ENCODE results near the gene TMPRSS9.

TMPRSS9 gene

GRCh38 chr19:2359992-2360685 lies at the start of gene TMPRSS9:
Gene TMPRSS9, plus strand, starts transcription at chr19:2360265. Its CDS starts 29,521 bp downstream, at chr19:2389786.
- no peak for DNase-seq

GRCh38 chr19:2311093-2311492 lies 49.0 kb upstream of the TMPRSS9 start:
- DNase-seq: no peak

DNA sequence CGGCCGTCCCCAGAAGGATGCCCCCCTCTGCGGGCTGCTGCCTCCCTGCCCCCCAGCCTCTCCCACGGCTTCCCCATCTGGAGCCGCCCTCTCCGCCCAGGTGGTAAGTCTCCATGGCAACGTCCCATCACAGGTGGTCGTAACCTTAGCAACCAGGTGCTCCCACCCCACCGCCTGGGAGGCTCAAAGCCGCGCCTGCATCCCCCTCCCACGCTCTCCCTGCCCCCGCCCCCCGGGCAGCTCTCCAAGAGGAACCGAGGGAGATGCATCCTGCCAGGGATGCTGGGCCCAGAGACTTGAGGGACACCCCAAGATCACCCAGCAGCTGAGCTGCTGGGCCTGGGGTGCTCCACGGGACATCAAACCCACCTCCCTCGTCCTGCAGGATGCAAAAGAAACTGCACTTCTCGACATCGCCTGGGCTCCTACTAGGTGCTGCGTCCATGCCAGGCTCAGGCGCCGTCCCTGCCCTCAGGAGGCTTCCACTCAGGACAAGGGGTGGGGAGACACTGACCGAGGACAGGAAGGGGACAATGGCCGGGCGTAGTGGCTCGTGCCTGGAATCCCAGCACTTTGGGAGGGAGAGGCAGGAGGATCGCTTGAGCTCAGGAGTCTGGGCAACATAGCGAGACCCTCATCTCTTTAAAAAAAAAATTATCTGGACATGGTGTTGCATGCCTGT lies 47.1 kb upstream of the TMPRSS9 start:
- DNase-seq: no peak

DNA sequence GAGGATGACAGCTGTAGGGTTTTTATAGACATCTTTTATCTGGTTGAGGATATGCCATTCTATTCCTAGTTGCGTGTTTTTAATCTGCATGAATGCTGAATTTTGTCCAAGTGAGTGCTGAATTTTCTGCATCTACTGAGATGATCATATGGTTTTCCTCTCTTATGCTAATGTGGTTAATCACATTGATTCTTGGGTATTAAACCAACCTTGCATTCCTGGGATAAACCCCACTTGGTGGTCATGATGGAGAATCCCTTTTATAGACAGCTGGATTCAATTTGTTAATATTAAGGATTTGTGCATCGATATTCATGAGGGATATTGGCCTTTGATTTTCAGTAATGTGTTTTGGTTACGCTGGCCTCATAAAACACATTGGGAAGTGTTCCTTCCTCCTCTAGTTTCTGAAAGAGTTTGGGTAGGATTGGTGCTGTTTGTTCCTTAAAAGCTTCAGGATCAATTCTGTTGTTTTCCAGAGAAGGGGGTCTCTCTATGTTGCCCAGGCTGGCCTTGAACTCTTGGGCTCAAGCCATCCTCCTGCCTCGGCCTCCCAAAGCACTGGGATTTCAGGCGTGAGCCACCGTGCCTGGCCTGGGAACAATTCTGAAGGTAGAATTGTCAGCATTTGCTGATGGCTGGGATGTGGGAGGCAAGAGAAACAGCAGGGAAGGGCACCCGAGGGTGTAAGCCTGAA lies 44.8 kb upstream of the TMPRSS9 start:
- no peak for DNase-seq

- peak; percentile 78 for DNase-seq
Observed at GRCh38 chr19:2315818-2316353, 44.2 kb upstream of the TMPRSS9 start.

- DNase-seq: no peak
Observed at GRCh38 chr19:2317300-2317699, 42.8 kb upstream of the TMPRSS9 start.

GRCh38 chr19:2317756-2318155 lies 42.3 kb upstream of the TMPRSS9 start:
- DNase-seq: no peak

DNA sequence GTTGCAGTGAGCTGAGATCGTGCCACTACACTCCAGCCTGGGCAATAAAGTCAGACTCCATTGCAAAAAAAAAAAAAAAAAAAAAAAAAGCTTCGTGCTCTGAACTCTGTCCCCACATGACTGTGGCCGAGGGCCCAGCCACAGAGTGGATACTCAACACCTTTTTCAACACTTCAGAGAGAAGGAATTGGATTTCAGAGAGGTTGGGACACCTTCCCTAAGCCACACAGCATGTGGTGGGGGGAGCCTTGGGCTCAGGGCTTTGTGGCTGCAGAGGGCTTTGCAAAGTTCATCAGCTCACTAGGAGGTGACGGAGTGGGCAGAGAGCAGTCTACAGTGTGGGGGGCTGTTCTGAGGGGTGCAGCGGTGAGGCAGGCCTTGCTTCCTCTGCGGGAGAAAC lies 41.1 kb upstream of the TMPRSS9 start:
- no peak for DNase-seq

DNA sequence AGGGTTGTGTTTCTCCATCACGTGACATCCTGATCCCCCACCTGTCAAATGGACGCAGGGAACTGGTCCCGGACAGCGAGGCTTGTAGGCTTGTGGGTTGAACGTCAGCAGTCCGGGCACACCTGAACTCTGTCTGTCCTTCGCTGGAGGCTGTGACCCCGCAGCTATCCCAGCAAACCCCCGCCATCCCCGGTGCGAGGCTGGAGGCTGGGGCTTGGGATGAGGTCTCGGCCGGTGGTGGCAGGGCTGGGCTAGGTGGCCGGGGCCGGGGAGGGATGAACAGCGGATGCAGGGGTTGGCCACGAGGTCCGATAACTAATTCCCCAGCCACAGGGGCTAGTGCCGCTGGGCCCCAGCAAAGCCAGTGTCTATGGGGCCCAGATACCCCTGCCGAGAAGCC lies 40.5 kb upstream of the TMPRSS9 start:
- no peak for DNase-seq

- DNase-seq: no peak
Observed at GRCh38 chr19:2320049-2320448, 40.0 kb upstream of the TMPRSS9 start.

DNA sequence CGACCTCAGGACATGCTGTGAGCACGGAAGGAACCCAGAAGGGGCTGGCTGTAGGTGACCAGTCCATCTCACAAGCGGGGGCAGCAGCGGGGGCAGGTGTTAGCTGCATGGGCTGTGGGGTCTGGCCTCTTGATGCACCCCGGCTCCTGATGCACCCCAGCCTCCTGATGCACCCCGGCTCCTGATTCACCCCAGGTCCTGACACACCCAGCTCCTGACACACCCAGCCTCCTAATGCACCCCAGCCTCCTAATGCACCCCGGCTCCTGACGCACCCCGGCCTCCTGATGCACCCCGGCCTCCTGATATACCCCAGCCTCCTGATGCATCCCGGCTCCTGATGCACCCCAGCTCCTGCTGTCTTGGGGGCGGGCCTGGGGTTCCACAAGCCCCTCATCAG lies 39.1 kb upstream of the TMPRSS9 start:
- no peak for DNase-seq

GRCh38 chr19:2321565-2322283 lies 38.3 kb upstream of the TMPRSS9 start:
- DNase-seq: no peak

- DNase-seq: no peak
Observed at GRCh38 chr19:2323707-2324106, 36.4 kb upstream of the TMPRSS9 start.

GRCh38 chr19:2324220-2324948 lies 35.7 kb upstream of the TMPRSS9 start:
- DNase-seq: peak; percentile 38

GRCh38 chr19:2325281-2326046 lies 34.6 kb upstream of the TMPRSS9 start:
- peak; percentile 38 for DNase-seq

DNA sequence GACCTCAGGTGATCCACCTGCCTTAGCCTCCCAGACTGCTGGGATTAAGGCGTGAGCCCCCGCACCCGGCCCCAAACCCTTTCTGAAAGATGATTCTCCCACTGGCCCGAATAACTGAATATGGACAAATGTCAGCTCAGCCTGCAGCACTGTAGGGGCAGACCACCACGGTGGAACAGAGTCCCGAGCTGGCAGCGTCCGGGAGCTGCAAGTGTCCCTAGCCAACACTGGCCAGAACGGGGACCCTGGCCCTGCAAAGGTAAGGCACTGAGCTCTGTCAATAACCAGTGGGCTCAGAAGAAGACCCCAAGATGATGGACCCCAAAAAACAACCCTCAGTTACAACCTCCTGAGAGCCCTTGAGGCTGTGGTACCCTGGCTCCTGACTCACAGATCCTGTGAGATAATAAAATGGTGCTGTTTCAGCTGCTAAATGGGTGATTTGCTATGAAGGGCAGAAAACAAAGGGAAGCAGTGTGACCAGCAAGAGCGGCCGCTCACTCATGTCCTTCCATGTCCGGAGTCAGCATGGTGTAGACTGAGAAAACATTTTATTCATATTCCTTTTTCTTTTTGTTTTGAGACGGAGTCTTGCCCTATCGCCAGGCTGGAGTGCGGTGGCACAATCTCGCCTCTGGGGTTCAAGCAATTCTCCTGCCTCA lies 33.2 kb upstream of the TMPRSS9 start:
- no peak for DNase-seq

DNA sequence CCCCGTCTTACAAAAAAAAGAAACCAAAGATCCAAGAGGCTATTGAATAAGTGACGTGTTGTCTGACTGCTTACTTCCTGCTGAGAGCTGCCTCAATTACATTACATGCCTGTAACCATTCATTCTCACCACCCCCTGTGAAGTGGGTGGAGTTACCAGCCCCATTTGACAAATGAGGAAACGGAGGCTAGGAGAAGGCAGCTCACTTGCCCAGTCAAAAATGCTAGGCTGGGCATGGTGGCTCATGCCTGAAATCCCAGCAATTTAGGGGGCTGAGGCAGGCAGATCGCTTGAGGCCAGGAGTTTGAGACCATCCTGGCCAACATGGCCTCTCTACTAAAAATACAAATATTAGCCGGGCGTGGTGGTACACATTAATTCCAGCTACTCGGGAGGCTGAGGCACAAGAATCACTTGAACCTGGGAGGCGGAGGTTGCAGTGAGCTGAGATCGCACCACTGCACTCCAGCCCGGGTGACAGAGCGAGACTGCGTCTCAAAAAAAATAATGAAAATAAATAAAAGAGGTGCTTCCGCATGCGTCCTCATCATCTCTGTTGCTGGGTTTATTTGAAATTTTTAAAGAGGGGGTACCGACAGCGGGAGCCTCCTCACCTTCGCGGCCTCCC lies 32.2 kb upstream of the TMPRSS9 start:
- DNase-seq: peak; percentile 80

- DNase-seq: peak; percentile 93
Observed at GRCh38 chr19:2328401-2329148, 31.5 kb upstream of the TMPRSS9 start, which contains the start of the genes LSM7 and SPPL2B. Gene LSM7, minus strand, starts transcription at chr19:2328586. Its CDS starts 20 bp downstream, at chr19:2328566. Gene SPPL2B, plus strand, starts transcription at chr19:2328684. Its CDS starts 26 bp downstream, at chr19:2328710.

GRCh38 chr19:2329149-2329478 lies 31.0 kb upstream of the TMPRSS9 start:
- no peak for DNase-seq

GRCh38 chr19:2329501-2329916 lies 30.6 kb upstream of the TMPRSS9 start:
- DNase-seq: no peak

All from CD4-positive, alpha-beta T cell treated with Interleukin-15 for 1 hour (primary cell).